OCI-LY7 (cell line): ENCODE data around the gene AHSG. TPM values are rescaled to one million over a fixed set of nuclear protein-coding genes. Genes with fewer than 3 reads are reported as not detected.

ENCODE experiments used
- BruUV-seq: library from RNA; stranded (reverse); fragments of 400-500 nt; replicated peaks from 2 replicates; lab custom pipeline; 2021; lab: Mats Ljungman, UMichigan
- CTCF ChIA-PET: fragments of 300-600 bp; sonication (Branson Sonifier 250); formaldehyde crosslinking; loops from one replicate; lab custom pipeline; 2022; ENCODE audit warnings: antibody characterized with exemption; ENCODE audit not compliant: unreplicated experiment; lab: Charles Lee
- POLR2A ChIA-PET: fragments of 300-600 bp; sonication (Branson Sonifier 250); formaldehyde crosslinking; loops from one replicate; lab custom pipeline; 2022; ENCODE audit warnings: antibody characterized with exemption; lab: Charles Lee
- DNase-seq: peaks from one replicate; pipeline ENCODE4 v3.0.0-alpha.2; 2015; ENCODE audit warnings: low spot score
- H2AFZ ChIP-seq: fragments of 200-600 bp; sonication (generic), shearing (Covaris generic); 2 replicates; pipeline ENCODE4 v1.6.1; 2014; ENCODE audit warnings: mild to moderate bottlenecking, antibody characterized with exemption, low read length, moderate library complexity
- H3K27ac ChIP-seq: fragments of 200-600 bp; sonication (generic); 2 replicates; pipeline ENCODE4 v1.5.1; 2014; ENCODE audit warnings: mixed run types, low read depth, mild to moderate bottlenecking, moderate library complexity, low read length, inconsistent platforms; ENCODE audit not compliant: poor library complexity, severe bottlenecking
- H3K36me3 ChIP-seq: fragments of 200-600 bp; sonication (generic); 2 replicates; pipeline ENCODE4 v1.6.1; 2014; ENCODE audit warnings: mild to moderate bottlenecking, antibody characterized with exemption, low read length, moderate library complexity, mixed read lengths; ENCODE audit not compliant: insufficient read depth
- H3K4me1 ChIP-seq: fragments of 200-600 bp; sonication (generic); 2 replicates; pipeline ENCODE4 v1.5.1; 2014; ENCODE audit warnings: mild to moderate bottlenecking, low read length; ENCODE audit not compliant: insufficient read depth, poor library complexity, severe bottlenecking
- H3K4me2 ChIP-seq: fragments of 200-600 bp; sonication (generic); 2 replicates; pipeline ENCODE4 v1.6.1; 2014; ENCODE audit warnings: mild to moderate bottlenecking, low read length
- H3K4me3 ChIP-seq: fragments of 200-600 bp; sonication (generic); 2 replicates; pipeline ENCODE4 v1.5.1; 2014; ENCODE audit warnings: mild to moderate bottlenecking, low read depth, low read length; ENCODE audit not compliant: poor library complexity, severe bottlenecking
- H3K79me2 ChIP-seq: fragments of 200-600 bp; sonication (generic); 2 replicates; pipeline ENCODE4 v1.6.1; 2016; ENCODE audit warnings: low read depth, mild to moderate bottlenecking, low read length, moderate library complexity, mixed read lengths; ENCODE audit not compliant: insufficient read depth
- H3K9me2 ChIP-seq: fragments of 200-600 bp; sonication (generic); 2 replicates; pipeline ENCODE4 v1.6.1; 2016; ENCODE audit warnings: mild to moderate bottlenecking, low read length, mixed read lengths; ENCODE audit not compliant: insufficient read depth
- H3K9me3 ChIP-seq: fragments of 200-600 bp; sonication (generic); 2 replicates; pipeline ENCODE4 v1.6.1; 2014; ENCODE audit warnings: mild to moderate bottlenecking, mixed run types, low read length, mixed read lengths
- H4K20me1 ChIP-seq: fragments of 200-600 bp; sonication (generic); 2 replicates; pipeline ENCODE4 v1.6.1; 2014; ENCODE audit warnings: mild to moderate bottlenecking, antibody characterized with exemption, low read length, moderate library complexity, mixed read lengths; ENCODE audit not compliant: insufficient read depth
- EZH2phosphoT487 ChIP-seq: fragments of 200-600 bp; sonication (generic); IDR thresholded peaks from 2 replicates; pipeline ENCODE4 v1.6.1; 2018; ENCODE audit warnings: low read depth, borderline replicate concordance, mild to moderate bottlenecking, mixed run types, antibody characterized with exemption, low read length, moderate library complexity, mixed read lengths
- intact Hi-C: fragments of 100-400 bp; cut with micrococcal nuclease; formaldehyde crosslinking; loops from one replicate; pipeline ENCODE4 v1.10.0; 2022; ENCODE audit not compliant: unreplicated experiment
- total RNA-seq, 2 experiments: library from RNA; depleted of rRNA in 1 of 2; stranded (reverse); fragments of >200 nt in 1 of 2; shearing (Covaris generic) in 1 of 2; gene quantifications; 2 replicates each; pipeline ENCODE4 v1.2.3, GENCODE V29; 2014 to 2022
- TF ChIP-seq, protein P1 (sequence below): fragments of 200-600 bp; sonication (generic); conservative IDR thresholded peaks from 2 replicates; pipeline ENCODE4 v1.5.1; 2014; ENCODE audit warnings: mild to moderate bottlenecking, antibody characterized with exemption, low read length, moderate library complexity, mixed read lengths

The AHSG gene
- total RNA-seq, 2 experiments from 2014 or later: not detected

DNA sequence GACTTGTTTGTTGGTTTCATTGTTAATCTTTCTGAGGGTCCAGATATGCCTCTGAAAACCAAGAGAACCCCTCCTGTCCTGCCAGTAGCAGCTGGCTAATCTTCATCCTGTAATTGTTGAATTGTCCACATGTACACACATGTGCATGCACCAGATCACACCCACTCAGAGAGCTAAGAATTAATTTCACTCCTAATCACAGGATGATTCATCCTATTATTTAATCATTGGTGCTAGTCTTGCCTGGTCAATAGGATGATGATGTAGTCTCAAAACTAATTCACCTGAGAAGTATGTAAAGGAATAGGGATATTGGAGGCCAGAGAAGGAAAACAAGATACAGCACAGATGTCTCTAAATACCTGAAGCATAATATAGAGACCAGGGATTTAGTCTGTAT is 7.8 kb upstream of the AHSG start:
- H2AFZ ChIP-seq: no peak overlapping the region
- no peaks in the 10 kb centered on the region for H3K9me3 ChIP-seq
- no peaks in the 10 kb centered on the region for H3K36me3 ChIP-seq
- no TSS peak for BruUV-seq
- CTCF ChIA-PET: no interaction called here
- H3K4me3 ChIP-seq: no peak overlapping the region
- TF ChIP-seq, protein P1, sequence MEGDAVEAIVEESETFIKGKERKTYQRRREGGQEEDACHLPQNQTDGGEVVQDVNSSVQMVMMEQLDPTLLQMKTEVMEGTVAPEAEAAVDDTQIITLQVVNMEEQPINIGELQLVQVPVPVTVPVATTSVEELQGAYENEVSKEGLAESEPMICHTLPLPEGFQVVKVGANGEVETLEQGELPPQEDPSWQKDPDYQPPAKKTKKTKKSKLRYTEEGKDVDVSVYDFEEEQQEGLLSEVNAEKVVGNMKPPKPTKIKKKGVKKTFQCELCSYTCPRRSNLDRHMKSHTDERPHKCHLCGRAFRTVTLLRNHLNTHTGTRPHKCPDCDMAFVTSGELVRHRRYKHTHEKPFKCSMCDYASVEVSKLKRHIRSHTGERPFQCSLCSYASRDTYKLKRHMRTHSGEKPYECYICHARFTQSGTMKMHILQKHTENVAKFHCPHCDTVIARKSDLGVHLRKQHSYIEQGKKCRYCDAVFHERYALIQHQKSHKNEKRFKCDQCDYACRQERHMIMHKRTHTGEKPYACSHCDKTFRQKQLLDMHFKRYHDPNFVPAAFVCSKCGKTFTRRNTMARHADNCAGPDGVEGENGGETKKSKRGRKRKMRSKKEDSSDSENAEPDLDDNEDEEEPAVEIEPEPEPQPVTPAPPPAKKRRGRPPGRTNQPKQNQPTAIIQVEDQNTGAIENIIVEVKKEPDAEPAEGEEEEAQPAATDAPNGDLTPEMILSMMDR: no peak
- TF ChIP-seq EZH2phosphoT487: no peak
- no peaks in the 10 kb centered on the region for H4K20me1 ChIP-seq
- H3K4me2 ChIP-seq: no peak overlapping the region
- H3K79me2 ChIP-seq: no peaks in the 10 kb centered on the region
- H3K27ac ChIP-seq: no peak overlapping the region
- no peak for DNase-seq
- intact Hi-C loops: no loop called here
- POLR2A ChIA-PET: interaction anchor here (0.7 kb wide), 1 partner anchor 9 kb away, joined by 3 read pairs; no protein-coding TSS in a partner anchor
- H3K9me2 ChIP-seq: no peaks in the 10 kb centered on the region
- H3K4me1 ChIP-seq: no peaks in the 10 kb centered on the region

DNA sequence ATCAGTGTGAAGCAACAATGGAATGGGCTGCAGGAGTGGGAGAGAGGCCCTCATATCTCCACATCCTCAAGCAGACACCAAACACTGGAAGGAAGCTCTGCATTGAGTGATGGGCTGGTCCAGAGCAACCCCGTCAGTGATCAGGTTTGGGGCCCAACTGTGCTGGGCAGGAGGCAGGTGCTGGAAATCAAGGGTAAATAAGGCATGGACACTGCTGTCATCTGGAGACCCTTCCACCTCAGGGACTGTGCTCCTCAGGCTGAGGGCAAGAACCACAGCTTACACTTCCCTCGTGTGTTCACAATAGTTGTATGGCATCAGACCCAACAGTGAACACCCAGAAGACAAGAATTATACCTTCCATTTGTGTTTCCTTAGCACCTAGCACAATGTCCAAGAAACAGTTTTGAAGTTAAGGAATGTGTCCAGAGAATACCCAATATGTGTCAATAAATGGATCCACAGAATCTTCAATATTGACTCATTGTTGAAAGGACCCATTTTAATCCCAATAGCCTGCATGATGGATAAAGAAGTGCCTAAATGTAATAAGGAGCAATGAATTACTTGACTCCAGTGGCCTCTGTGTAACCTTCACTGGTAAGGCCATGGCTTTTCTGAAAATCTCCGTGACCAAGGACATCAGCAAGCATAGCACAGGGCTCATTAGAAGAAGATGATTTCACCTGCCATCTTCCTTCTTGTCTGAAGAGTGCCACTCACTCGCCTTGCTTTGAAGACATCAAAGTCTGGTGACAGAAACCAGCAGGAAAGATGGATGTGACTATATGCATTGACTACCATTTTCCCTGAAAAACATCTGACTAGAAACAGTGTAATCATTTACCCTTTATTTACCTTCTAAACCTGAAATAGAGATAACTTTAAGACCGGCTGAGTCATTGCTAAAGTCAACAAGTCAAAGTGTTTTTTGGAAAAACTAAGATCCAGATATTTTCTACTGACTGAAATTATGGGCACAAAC is 7.0 kb upstream of the AHSG start:
- Histone ChIP-seq H3K36me3 (no peaks in the 10 kb centered on the region), H2AFZ (no peak overlapping the region), H3K4me2 (no peak overlapping the region), H3K9me2 (no peaks in the 10 kb centered on the region), H3K4me3 (no peak overlapping the region), H3K79me2 (no peaks in the 10 kb centered on the region), H3K9me3 (no peaks in the 10 kb centered on the region), H3K4me1 (no peaks in the 10 kb centered on the region), H3K27ac (no peak overlapping the region), H4K20me1 (no peaks in the 10 kb centered on the region)
- POLR2A ChIA-PET: interaction anchor here (0.7 kb wide), 1 partner anchor 10 kb away, joined by 3 read pairs; no protein-coding TSS in a partner anchor
- TF ChIP-seq EZH2phosphoT487: no peak
- TF ChIP-seq, protein P1: no peak
- intact Hi-C loops: no loop called here
- BruUV-seq: no TSS peak
- CTCF ChIA-PET: no interaction called here
- DNase-seq: no peak
